Measurements from ENCODE around the gene PFKP.

The PFKP gene

GRCh38 chr10:3067118-3067858 lies at the start of gene PFKP:
PFKP (plus strand) TSS chr10:3067548; CDS start chr10:3067596, 48 bp downstream.
- peak; percentile 69 for DNase-seq (ENCODE audit: low read depth)

- no peak for DNase-seq (ENCODE audit: low read depth)
Observed at GRCh38 chr10:3018247-3018646, 49.1 kb upstream of the PFKP start.

GRCh38 chr10:3020311-3020710 lies 47.0 kb upstream of the PFKP start:
- no peak for DNase-seq (ENCODE audit: low read depth)

- no peak for DNase-seq (ENCODE audit: low read depth)
Observed at GRCh38 chr10:3020881-3021280, 46.5 kb upstream of the PFKP start.

GRCh38 chr10:3022027-3022426 lies 45.3 kb upstream of the PFKP start:
- no peak for DNase-seq (ENCODE audit: low read depth)

GRCh38 chr10:3023892-3024291 lies 43.5 kb upstream of the PFKP start:
- DNase-seq (ENCODE audit: low read depth): no peak

GRCh38 chr10:3025026-3025683 lies 42.2 kb upstream of the PFKP start:
- DNase-seq (ENCODE audit: low read depth): no peak

GRCh38 chr10:3027866-3028265 lies 39.5 kb upstream of the PFKP start:
- no peak for DNase-seq (ENCODE audit: low read depth)

GRCh38 chr10:3028441-3028840 lies 38.9 kb upstream of the PFKP start:
- DNase-seq (ENCODE audit: low read depth): no peak

- no peak for DNase-seq (ENCODE audit: low read depth)
Observed at GRCh38 chr10:3030765-3031164, 36.6 kb upstream of the PFKP start.

- no peak for DNase-seq (ENCODE audit: low read depth)
Observed at GRCh38 chr10:3031490-3031889, 35.9 kb upstream of the PFKP start.

- DNase-seq (ENCODE audit: low read depth): no peak
Observed at GRCh38 chr10:3033925-3034324, 33.4 kb upstream of the PFKP start.

- no peak for DNase-seq (ENCODE audit: low read depth)
Observed at GRCh38 chr10:3034616-3035015, 32.7 kb upstream of the PFKP start.

- DNase-seq (ENCODE audit: low read depth): no peak
Observed at GRCh38 chr10:3036155-3037021, 31.0 kb upstream of the PFKP start.

- DNase-seq (ENCODE audit: low read depth): no peak
Observed at GRCh38 chr10:3037182-3037581, 30.2 kb upstream of the PFKP start.

GRCh38 chr10:3040069-3040468 lies 27.3 kb upstream of the PFKP start:
- DNase-seq (ENCODE audit: low read depth): no peak

GRCh38 chr10:3042589-3042988 lies 24.8 kb upstream of the PFKP start:
- no peak for DNase-seq (ENCODE audit: low read depth)

- DNase-seq (ENCODE audit: low read depth): peak; percentile 30
Observed at GRCh38 chr10:3043512-3044368, 23.6 kb upstream of the PFKP start.

GRCh38 chr10:3045471-3046209 lies 21.7 kb upstream of the PFKP start:
- no peak for DNase-seq (ENCODE audit: low read depth)

- no peak for DNase-seq (ENCODE audit: low read depth)
Observed at GRCh38 chr10:3046210-3046779, 21.1 kb upstream of the PFKP start.
